ENCODE measurements around the gene RAB11B.

The RAB11B gene

DNA sequence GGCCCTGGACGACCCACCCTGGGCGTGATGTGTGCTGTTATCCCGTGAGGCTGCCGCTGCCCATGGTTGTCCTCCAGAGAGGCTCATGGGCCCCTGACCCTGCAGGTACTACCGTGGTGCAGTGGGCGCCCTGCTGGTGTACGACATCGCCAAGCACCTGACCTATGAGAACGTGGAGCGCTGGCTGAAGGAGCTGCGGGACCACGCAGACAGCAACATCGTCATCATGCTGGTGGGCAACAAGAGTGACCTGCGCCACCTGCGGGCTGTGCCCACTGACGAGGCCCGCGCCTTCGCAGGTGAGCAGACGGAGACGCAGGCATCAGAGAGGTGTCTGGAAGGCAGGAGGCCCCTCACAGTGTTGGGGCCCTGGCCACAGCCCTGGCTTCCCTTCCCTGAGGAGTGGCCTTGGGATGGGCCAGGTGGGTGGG is 11.8 kb downstream of the RAB11B start:
- no peak overlapping the region for H3K4me2 ChIP-seq (ENCODE audit: low read depth, low read length, poor library complexity, severe bottlenecking)
- H3F3A ChIP-seq (ENCODE audit: low read depth) = no peaks in the 10 kb centered on the region
- no peak overlapping the region for H3K9ac ChIP-seq (ENCODE audit: low read depth, low read length, poor library complexity, severe bottlenecking)
- H3K9me2 ChIP-seq (replicated peaks; ENCODE audit: low read depth, low read length) = no peaks in the 10 kb centered on the region
- peaks cover 7% of the 10 kb centered on the region for H4K20me1 ChIP-seq (ENCODE audit: insufficient read depth, low read length, poor library complexity, severe bottlenecking)
- no peaks in the 10 kb centered on the region for H3K4me1 ChIP-seq (ENCODE audit: insufficient read depth, low read length, poor library complexity, severe bottlenecking)
- peaks cover 36% of the 10 kb centered on the region; the same call in 1 of the 2 replicates for H3K36me3 ChIP-seq (ENCODE audit: insufficient read depth, low read length)
- no peaks in the 10 kb centered on the region for H3K27me3 ChIP-seq (ENCODE audit: insufficient read depth, low read length, poor library complexity, severe bottlenecking)
- no peak overlapping the region for H3K4me3 ChIP-seq (ENCODE audit: low read length, poor library complexity, severe bottlenecking)
- H3K9me3 ChIP-seq (ENCODE audit: insufficient read depth, low read depth, low read length) = no peaks in the 10 kb centered on the region
- peaks cover 28% of the 10 kb centered on the region for H3K79me2 ChIP-seq (ENCODE audit: insufficient read depth, low read length)
- H2AFZ ChIP-seq (ENCODE audit: low read length) = no peak overlapping the region
- TF ChIP-seq, protein P1, sequence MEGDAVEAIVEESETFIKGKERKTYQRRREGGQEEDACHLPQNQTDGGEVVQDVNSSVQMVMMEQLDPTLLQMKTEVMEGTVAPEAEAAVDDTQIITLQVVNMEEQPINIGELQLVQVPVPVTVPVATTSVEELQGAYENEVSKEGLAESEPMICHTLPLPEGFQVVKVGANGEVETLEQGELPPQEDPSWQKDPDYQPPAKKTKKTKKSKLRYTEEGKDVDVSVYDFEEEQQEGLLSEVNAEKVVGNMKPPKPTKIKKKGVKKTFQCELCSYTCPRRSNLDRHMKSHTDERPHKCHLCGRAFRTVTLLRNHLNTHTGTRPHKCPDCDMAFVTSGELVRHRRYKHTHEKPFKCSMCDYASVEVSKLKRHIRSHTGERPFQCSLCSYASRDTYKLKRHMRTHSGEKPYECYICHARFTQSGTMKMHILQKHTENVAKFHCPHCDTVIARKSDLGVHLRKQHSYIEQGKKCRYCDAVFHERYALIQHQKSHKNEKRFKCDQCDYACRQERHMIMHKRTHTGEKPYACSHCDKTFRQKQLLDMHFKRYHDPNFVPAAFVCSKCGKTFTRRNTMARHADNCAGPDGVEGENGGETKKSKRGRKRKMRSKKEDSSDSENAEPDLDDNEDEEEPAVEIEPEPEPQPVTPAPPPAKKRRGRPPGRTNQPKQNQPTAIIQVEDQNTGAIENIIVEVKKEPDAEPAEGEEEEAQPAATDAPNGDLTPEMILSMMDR (conservative IDR thresholded peaks at IDR 0.05; ENCODE audit: low read length) = no peak
- TF ChIP-seq EZH2phosphoT487 (IDR thresholded peaks at IDR 0.05; ENCODE audit: borderline replicate concordance) = no peak

DNA sequence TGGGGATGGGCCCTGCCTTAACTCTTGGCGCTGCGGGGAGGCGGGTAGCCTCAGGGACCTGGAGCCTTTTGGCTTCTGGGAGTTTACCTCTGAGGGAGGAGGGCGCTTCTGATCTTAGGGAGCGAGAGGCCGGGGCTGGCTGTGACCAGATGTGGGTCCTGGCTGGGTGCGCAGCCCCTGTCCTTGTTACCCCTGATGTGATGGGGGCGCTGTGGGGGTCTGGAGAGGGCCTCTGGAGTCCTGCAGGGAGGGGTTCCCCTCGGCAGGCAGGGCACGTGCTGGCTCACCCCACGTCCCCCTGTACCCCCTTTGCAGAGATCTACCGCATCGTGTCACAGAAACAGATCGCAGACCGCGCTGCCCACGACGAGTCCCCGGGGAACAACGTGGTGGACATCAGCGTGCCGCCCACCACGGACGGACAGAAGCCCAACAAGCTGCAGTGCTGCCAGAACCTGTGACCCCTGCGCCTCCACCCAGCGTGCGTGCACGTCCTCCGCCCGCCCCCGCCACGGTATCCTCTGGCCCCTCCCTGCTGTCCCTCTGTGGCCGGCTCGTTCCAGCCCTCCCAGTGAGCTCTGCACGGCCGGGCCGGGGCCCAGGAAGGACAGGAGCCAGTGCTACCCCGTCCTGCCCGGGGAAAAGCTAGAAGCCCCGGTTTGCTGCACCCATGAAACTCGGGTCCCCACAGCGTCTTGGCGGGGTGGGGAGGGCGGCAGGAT is 13.1 kb downstream of the RAB11B start:
- no peaks in the 10 kb centered on the region for H3K4me1 ChIP-seq (ENCODE audit: insufficient read depth, low read length, poor library complexity, severe bottlenecking)
- H2AFZ ChIP-seq (ENCODE audit: low read length) = no peak overlapping the region
- H3K4me3 ChIP-seq (ENCODE audit: low read length, poor library complexity, severe bottlenecking) = no peak overlapping the region
- TF ChIP-seq EZH2phosphoT487 (IDR thresholded peaks at IDR 0.05; ENCODE audit: borderline replicate concordance) = no peak
- no peaks in the 10 kb centered on the region for H3K9me2 ChIP-seq (replicated peaks; ENCODE audit: low read depth, low read length)
- no peaks in the 10 kb centered on the region for H3K27me3 ChIP-seq (ENCODE audit: insufficient read depth, low read length, poor library complexity, severe bottlenecking)
- H3K79me2 ChIP-seq (ENCODE audit: insufficient read depth, low read length) = peaks cover 15% of the 10 kb centered on the region; the same call in 1 of the 2 replicates
- H3K9ac ChIP-seq (ENCODE audit: low read depth, low read length, poor library complexity, severe bottlenecking) = no peak overlapping the region
- H3K4me2 ChIP-seq (ENCODE audit: low read depth, low read length, poor library complexity, severe bottlenecking) = no peak overlapping the region
- peaks cover 36% of the 10 kb centered on the region; the same call in 1 of the 2 replicates for H3K36me3 ChIP-seq (ENCODE audit: insufficient read depth, low read length)
- no peaks in the 10 kb centered on the region for H3K9me3 ChIP-seq (ENCODE audit: insufficient read depth, low read depth, low read length)
- no peaks in the 10 kb centered on the region for H4K20me1 ChIP-seq (ENCODE audit: insufficient read depth, low read length, poor library complexity, severe bottlenecking)
- no peaks in the 10 kb centered on the region for H3F3A ChIP-seq (ENCODE audit: low read depth)

DNA sequence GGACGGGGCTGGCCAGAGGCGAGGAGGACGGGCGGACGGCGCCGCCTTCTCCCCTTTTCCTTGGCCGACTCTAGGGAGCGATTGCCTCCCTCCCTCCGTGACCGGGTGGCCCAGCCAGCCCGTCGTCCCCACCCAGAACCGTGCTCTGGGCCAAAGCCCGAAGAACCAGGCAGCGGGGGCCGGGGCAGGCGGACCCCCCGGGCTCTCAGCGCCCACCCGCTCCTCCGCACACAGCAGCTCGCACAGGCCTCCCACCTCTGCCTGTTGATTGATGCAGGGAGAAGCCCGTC is 13.6 kb downstream of the RAB11B start:
- Histone ChIP-seq H3K4me3 (ENCODE audit: low read length, poor library complexity, severe bottlenecking) (no peak overlapping the region), H3K9me2 (replicated peaks; ENCODE audit: low read depth, low read length) (no peaks in the 10 kb centered on the region), H3K4me2 (ENCODE audit: low read depth, low read length, poor library complexity, severe bottlenecking) (no peak overlapping the region), H3K27me3 (ENCODE audit: insufficient read depth, low read length, poor library complexity, severe bottlenecking) (no peaks in the 10 kb centered on the region), H4K20me1 (ENCODE audit: insufficient read depth, low read length, poor library complexity, severe bottlenecking) (no peaks in the 10 kb centered on the region), H2AFZ (ENCODE audit: low read length) (no peak overlapping the region), H3K36me3 (ENCODE audit: insufficient read depth, low read length) (peaks cover 36% of the 10 kb centered on the region; the same call in 1 of the 2 replicates), H3K9ac (ENCODE audit: low read depth, low read length, poor library complexity, severe bottlenecking) (no peak overlapping the region), H3K4me1 (ENCODE audit: insufficient read depth, low read length, poor library complexity, severe bottlenecking) (no peaks in the 10 kb centered on the region), H3K9me3 (ENCODE audit: insufficient read depth, low read depth, low read length) (no peaks in the 10 kb centered on the region), H3F3A (ENCODE audit: low read depth) (no peaks in the 10 kb centered on the region), H3K79me2 (ENCODE audit: insufficient read depth, low read length) (peaks cover 12% of the 10 kb centered on the region; the same call in 1 of the 2 replicates)
- no peak for TF ChIP-seq EZH2phosphoT487 (IDR thresholded peaks at IDR 0.05; ENCODE audit: borderline replicate concordance)
- TF ChIP-seq, protein P1 (conservative IDR thresholded peaks at IDR 0.05; ENCODE audit: low read length) = no peak

All from Loucy (cell line).